ENCODE measurements around the gene SNAPC3.
"Not testable (repeated sequence)": the region's sequence is repeated elsewhere in the genome, so short reads cannot be mapped to it uniquely, and the experiment has no call there.

The SNAPC3 gene

GRCh38 chr9:15430920-15431844 is 8.5 kb downstream of the SNAPC3 start:
- no peaks in the 10 kb centered on the region for H3K27me3 ChIP-seq (ENCODE audit: low read depth, low read length)
- no peak overlapping the region for H3K27ac ChIP-seq (ENCODE audit: low read length)
- no peak overlapping the region for H3K4me2 ChIP-seq (ENCODE audit: low read length)
- no peaks in the 10 kb centered on the region for H3K79me2 ChIP-seq (ENCODE audit: low read length)
- no peak overlapping the region for H3K9ac ChIP-seq (ENCODE audit: low read length)
- peaks cover 36% of the 10 kb centered on the region for H3K36me3 ChIP-seq (replicated peaks; ENCODE audit: low read depth, low read length)
- no peaks in the 10 kb centered on the region for H3K9me3 ChIP-seq (ENCODE audit: insufficient read depth, low read length)
- H3K4me1 ChIP-seq (ENCODE audit: low read length): peaks cover 12% of the 10 kb centered on the region
- H3K4me3 ChIP-seq (ENCODE audit: low read length): no peak overlapping the region
- TF ChIP-seq, protein P1, sequence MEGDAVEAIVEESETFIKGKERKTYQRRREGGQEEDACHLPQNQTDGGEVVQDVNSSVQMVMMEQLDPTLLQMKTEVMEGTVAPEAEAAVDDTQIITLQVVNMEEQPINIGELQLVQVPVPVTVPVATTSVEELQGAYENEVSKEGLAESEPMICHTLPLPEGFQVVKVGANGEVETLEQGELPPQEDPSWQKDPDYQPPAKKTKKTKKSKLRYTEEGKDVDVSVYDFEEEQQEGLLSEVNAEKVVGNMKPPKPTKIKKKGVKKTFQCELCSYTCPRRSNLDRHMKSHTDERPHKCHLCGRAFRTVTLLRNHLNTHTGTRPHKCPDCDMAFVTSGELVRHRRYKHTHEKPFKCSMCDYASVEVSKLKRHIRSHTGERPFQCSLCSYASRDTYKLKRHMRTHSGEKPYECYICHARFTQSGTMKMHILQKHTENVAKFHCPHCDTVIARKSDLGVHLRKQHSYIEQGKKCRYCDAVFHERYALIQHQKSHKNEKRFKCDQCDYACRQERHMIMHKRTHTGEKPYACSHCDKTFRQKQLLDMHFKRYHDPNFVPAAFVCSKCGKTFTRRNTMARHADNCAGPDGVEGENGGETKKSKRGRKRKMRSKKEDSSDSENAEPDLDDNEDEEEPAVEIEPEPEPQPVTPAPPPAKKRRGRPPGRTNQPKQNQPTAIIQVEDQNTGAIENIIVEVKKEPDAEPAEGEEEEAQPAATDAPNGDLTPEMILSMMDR (IDR thresholded peaks at IDR 0.05; ENCODE audit: low read depth, low read length): no peak
- TF ChIP-seq EZH2phosphoT487 (IDR thresholded peaks at IDR 0.05; ENCODE audit: low read depth): no peak
- peaks cover 12% of the 10 kb centered on the region for H4K20me1 ChIP-seq (ENCODE audit: insufficient read depth, low read length)
- H2AFZ ChIP-seq (ENCODE audit: low read depth, low read length): no peak overlapping the region

DNA sequence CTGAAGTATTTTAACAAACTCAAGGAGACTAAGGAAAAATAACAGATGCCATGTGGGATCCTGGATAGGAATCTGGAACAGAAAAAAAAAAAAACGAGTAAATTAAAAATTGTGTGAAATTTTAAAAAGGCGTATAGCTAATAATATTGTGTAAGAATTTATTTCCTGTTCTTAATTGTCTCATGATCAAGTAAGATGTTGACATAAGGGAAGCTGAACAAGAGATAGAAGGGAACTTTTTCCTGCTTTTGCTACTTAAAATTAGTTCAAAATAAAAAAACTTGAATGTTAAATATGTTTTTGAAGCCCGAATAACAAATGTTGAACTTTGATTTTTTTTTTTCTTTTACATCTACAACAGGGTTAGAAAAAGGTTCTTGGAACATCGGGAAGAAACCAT is 10.5 kb downstream of the SNAPC3 start:
- peaks cover 6% of the 10 kb centered on the region; the same call in 1 of the 2 replicates for H3K4me1 ChIP-seq (ENCODE audit: low read length)
- TF ChIP-seq, protein P1 (IDR thresholded peaks at IDR 0.05; ENCODE audit: low read depth, low read length): no peak
- no peak for TF ChIP-seq EZH2phosphoT487 (IDR thresholded peaks at IDR 0.05; ENCODE audit: low read depth)
- no peaks in the 10 kb centered on the region for H3K9me3 ChIP-seq (ENCODE audit: insufficient read depth, low read length)
- peaks cover 34% of the 10 kb centered on the region for H3K36me3 ChIP-seq (replicated peaks; ENCODE audit: low read depth, low read length)
- no peak overlapping the region for H3K4me2 ChIP-seq (ENCODE audit: low read length)
- H3K9ac ChIP-seq (ENCODE audit: low read length): no peak overlapping the region
- no peak overlapping the region for H2AFZ ChIP-seq (ENCODE audit: low read depth, low read length)
- H3K27me3 ChIP-seq (ENCODE audit: low read depth, low read length): no peaks in the 10 kb centered on the region
- H3K79me2 ChIP-seq (ENCODE audit: low read length): peaks cover 7% of the 10 kb centered on the region; the same call in 1 of the 2 replicates
- no peak overlapping the region for H3K27ac ChIP-seq (ENCODE audit: low read length)
- H3K4me3 ChIP-seq (ENCODE audit: low read length): no peak overlapping the region
- 0 out of 2 replicates have a peak, but pooled peaks cover 12% of the 10 kb centered on the region for H4K20me1 ChIP-seq (ENCODE audit: insufficient read depth, low read length)

DNA sequence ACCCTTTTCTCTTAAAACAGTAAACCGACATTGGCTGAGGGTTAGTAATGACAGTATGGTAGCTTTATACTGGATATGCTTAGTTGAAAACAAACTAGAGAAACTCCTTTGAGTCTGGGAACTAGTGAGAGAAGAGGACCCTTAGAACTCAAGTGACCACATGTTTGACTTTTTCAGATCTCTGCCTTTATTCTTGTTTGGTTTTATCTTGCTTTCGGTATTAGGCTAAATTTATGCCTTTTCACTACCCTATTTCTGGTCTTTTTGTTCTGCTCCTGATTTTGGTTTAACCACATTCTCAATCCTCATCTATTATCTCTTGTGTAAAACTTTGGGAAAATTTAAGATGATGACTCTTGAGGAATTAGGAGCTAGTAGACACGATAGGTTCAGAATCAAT is 11.0 kb downstream of the SNAPC3 start:
- TF ChIP-seq, protein P1 (IDR thresholded peaks at IDR 0.05; ENCODE audit: low read depth, low read length): no peak
- TF ChIP-seq EZH2phosphoT487 (IDR thresholded peaks at IDR 0.05; ENCODE audit: low read depth): no peak
- Histone ChIP-seq H3K27ac (ENCODE audit: low read length) (no peak overlapping the region), H3K4me2 (ENCODE audit: low read length) (no peak overlapping the region), H3K9ac (ENCODE audit: low read length) (no peak overlapping the region), H3K36me3 (replicated peaks; ENCODE audit: low read depth, low read length) (peaks cover 38% of the 10 kb centered on the region), H3K9me3 (ENCODE audit: insufficient read depth, low read length) (no peaks in the 10 kb centered on the region), H3K4me1 (ENCODE audit: low read length) (peaks cover 6% of the 10 kb centered on the region; the same call in 1 of the 2 replicates), H3K27me3 (ENCODE audit: low read depth, low read length) (no peaks in the 10 kb centered on the region), H4K20me1 (ENCODE audit: insufficient read depth, low read length) (0 out of 2 replicates have a peak, but pooled peaks cover 12% of the 10 kb centered on the region), H2AFZ (ENCODE audit: low read depth, low read length) (no peak overlapping the region), H3K4me3 (ENCODE audit: low read length) (no peak overlapping the region), H3K79me2 (ENCODE audit: low read length) (peaks cover 11% of the 10 kb centered on the region; the same call in 1 of the 2 replicates)

- Histone ChIP-seq H3K4me2 (ENCODE audit: low read length) (no peak overlapping the region), H3K4me3 (ENCODE audit: low read length) (no peak overlapping the region), H3K9me3 (ENCODE audit: insufficient read depth, low read length) (no peaks in the 10 kb centered on the region; the same call in 1 of the 2 replicates), H3K36me3 (replicated peaks; ENCODE audit: low read depth, low read length) (peaks cover 52% of the 10 kb centered on the region), H3K27ac (ENCODE audit: low read length) (no peak overlapping the region), H2AFZ (ENCODE audit: low read depth, low read length) (no peak overlapping the region), H4K20me1 (ENCODE audit: insufficient read depth, low read length) (0 out of 2 replicates have a peak, but pooled peaks cover 5% of the 10 kb centered on the region), H3K27me3 (ENCODE audit: low read depth, low read length) (no peaks in the 10 kb centered on the region), H3K79me2 (ENCODE audit: low read length) (peaks cover 19% of the 10 kb centered on the region), H3K9ac (ENCODE audit: low read length) (no peak overlapping the region), H3K4me1 (ENCODE audit: low read length) (no peaks in the 10 kb centered on the region; the same call in 1 of the 2 replicates)
- no peak for TF ChIP-seq EZH2phosphoT487 (IDR thresholded peaks at IDR 0.05; ENCODE audit: low read depth)
- TF ChIP-seq, protein P1 (IDR thresholded peaks at IDR 0.05; ENCODE audit: low read depth, low read length): no peak
Measured at GRCh38 chr9:15438891-15439290, 16.2 kb downstream of the SNAPC3 start.

- H3K36me3 ChIP-seq (replicated peaks; ENCODE audit: low read depth, low read length): peaks cover 63% of the 10 kb centered on the region
Measured at GRCh38 chr9:15441841-15442240, 19.2 kb downstream of the SNAPC3 start.

GRCh38 chr9:15442264-15442663 is 19.6 kb downstream of the SNAPC3 start:
- Histone ChIP-seq H3K79me2 (ENCODE audit: low read length) (peaks cover 16% of the 10 kb centered on the region), H3K36me3 (replicated peaks; ENCODE audit: low read depth, low read length) (peaks cover 67% of the 10 kb centered on the region)
- H3K4me3 ChIP-seq (ENCODE audit: low read length); H3K27me3 ChIP-seq (ENCODE audit: low read depth, low read length); H3K4me1 ChIP-seq (ENCODE audit: low read length); H3K4me2 ChIP-seq (ENCODE audit: low read length); H3K27ac ChIP-seq (ENCODE audit: low read length); H2AFZ ChIP-seq (ENCODE audit: low read depth, low read length); H3K9ac ChIP-seq (ENCODE audit: low read length); H4K20me1 ChIP-seq (ENCODE audit: insufficient read depth, low read length); H3K9me3 ChIP-seq (ENCODE audit: insufficient read depth, low read length): not testable (repeated sequence)

More at GRCh38 chr9:15441841-15442240, 19.2 kb downstream of the SNAPC3 start:
- H4K20me1 ChIP-seq (ENCODE audit: insufficient read depth, low read length); H3K4me3 ChIP-seq (ENCODE audit: low read length); H3K27ac ChIP-seq (ENCODE audit: low read length); H3K9ac ChIP-seq (ENCODE audit: low read length); H3K4me1 ChIP-seq (ENCODE audit: low read length); H3K9me3 ChIP-seq (ENCODE audit: insufficient read depth, low read length); H3K4me2 ChIP-seq (ENCODE audit: low read length); H2AFZ ChIP-seq (ENCODE audit: low read depth, low read length); H3K27me3 ChIP-seq (ENCODE audit: low read depth, low read length): not testable (repeated sequence)
- peaks cover 19% of the 10 kb centered on the region for H3K79me2 ChIP-seq (ENCODE audit: low read length)

Measured in OCI-LY3 (cell line).